ENCODE data around the gene DLGAP1. TPM values are rescaled to one million over a fixed set of nuclear protein-coding genes. Genes with fewer than 3 reads are reported as not detected.

The DLGAP1 gene
- total and polyA plus RNA-seq, 2 of the 8 experiments (the other 6 are each of a cell fraction or from before 2014, with no cell fraction given) = 11.8 to 16.9 TPM

DNA sequence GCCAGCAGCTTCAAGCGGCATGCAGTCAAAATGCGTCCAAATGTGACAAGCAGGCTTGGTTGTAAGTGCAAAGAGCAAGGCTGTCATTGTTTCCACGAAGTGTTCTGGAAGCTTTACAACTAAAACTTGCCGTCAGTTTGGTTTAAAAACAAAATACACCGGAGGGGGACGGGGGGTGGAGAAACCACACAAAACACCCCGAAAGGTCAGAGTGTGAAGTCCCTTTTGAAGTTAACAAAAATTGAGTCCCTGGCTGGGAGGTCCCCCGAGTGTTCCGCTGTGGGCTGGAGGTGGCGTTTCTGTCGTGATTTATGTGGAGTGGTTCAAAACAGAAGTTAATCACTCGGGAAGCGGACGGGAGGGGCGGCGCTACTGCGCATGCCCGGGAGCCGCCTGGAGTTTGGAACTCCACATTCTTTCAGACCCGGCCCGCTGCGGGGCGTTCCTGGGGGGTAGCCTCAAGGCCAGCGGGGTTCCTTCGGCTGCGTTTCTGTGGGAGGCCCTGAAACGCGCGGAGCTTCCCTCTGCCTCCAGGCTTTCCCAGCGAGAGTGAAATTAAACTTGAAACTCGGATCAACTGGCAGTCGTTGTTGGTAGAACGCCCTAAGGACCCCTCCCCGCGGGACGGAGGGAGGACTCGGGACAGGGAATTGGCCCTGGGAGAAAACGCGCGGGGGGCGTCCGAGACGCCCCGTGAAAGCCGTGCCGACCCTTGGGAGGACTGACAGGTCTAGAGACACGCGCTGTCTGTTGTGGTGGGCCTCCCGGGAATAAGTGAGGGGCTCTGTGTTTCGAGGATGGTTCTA lies 1003.7 kb downstream of the DLGAP1 start (continued):
- TF ChIP-seq CEBPB (IDR thresholded peaks at IDR 0.05; ENCODE audit: low read depth, low read length) (no peak), CBX8 (IDR thresholded peaks at IDR 0.05; ENCODE audit: borderline replicate concordance, low read depth, low read length) (no peak), NRF1 (IDR thresholded peaks at IDR 0.05; ENCODE audit: low read depth, low read length) (peak; percentile 72), CHD2 (IDR thresholded peaks at IDR 0.05; ENCODE audit: low read length) (no peak), EP300 (IDR thresholded peaks at IDR 0.05; ENCODE audit: borderline replicate concordance in 1 of 2, low read depth in 2 of 2, low read length in 2 of 2) (no peak), RXRA (IDR thresholded peaks at IDR 0.05; ENCODE audit: insufficient read depth, low read depth, low read length) (no peak), ASH2L (IDR thresholded peaks at IDR 0.05; ENCODE audit: low read length) (no peak), EZH2 (IDR thresholded peaks at IDR 0.05; ENCODE audit: low read depth, low read length, severe bottlenecking) (no peak), ATF2 (IDR thresholded peaks at IDR 0.05; ENCODE audit: low read length) (no peak), CTBP2 (IDR thresholded peaks at IDR 0.05; ENCODE audit: borderline replicate concordance, insufficient read depth, insufficient read length, low read length) (peak; percentile 69), MAX (IDR thresholded peaks at IDR 0.05) (no peak), BACH1 (IDR thresholded peaks at IDR 0.05; ENCODE audit: low read length) (0 out of 2 replicates have a peak, but pooled peaks have one; percentile 10), SP4 (IDR thresholded peaks at IDR 0.05; ENCODE audit: low read length) (no peak), CHD1 (IDR thresholded peaks at IDR 0.05; ENCODE audit: low read depth, low read length) (peak; percentile 24; the same call in 1 of the 2 replicates), SIRT6 (IDR thresholded peaks at IDR 0.05; ENCODE audit: low read length) (no peak), CBX5 (IDR thresholded peaks at IDR 0.05; ENCODE audit: low read depth, low read length) (no peak), SRF (IDR thresholded peaks at IDR 0.05; ENCODE audit: low read depth, low read length) (no peak), RNF2 (IDR thresholded peaks at IDR 0.05; ENCODE audit: borderline replicate concordance, low read depth, low read length, missing control alignments, poor library complexity, severe bottlenecking) (no peak), GTF2F1 (IDR thresholded peaks at IDR 0.05; ENCODE audit: borderline replicate concordance, low read depth, low read length) (no peak), EGR1 (IDR thresholded peaks at IDR 0.05; ENCODE audit: borderline replicate concordance, low read depth, low read length) (no peak), YY1 (IDR thresholded peaks at IDR 0.05; ENCODE audit: low read depth, low read length) (no peak), SP1 (IDR thresholded peaks at IDR 0.05; ENCODE audit: low read depth, low read length) (no peak), GABPA (IDR thresholded peaks at IDR 0.05; ENCODE audit: borderline replicate concordance, insufficient read depth, low read length) (no peak)
